Lung (tissue), 12 donors: ENCODE results near the gene FLT1. TPM values are rescaled to one million over a fixed set of nuclear protein-coding genes. Genes with fewer than 3 reads are reported as not detected.

Experiments used
- ATAC-seq: fragments of 200-7000 bp; cut with Tn5 transposase; one replicate; pipeline ENCODE4 v1.9.1; 2020; ENCODE audit warnings: moderate number of reproducible peaks; ENCODE audit not compliant: insufficient read depth, low FRiP score
- DNase-seq, 3 donors: peaks; one replicate each; pipeline ENCODE4 v3.0.0-alpha.2; 2013 to 2017
- H3K27ac ChIP-seq, 2 donors: one replicate each; pipeline ENCODE4 v1.5.1; 2013; ENCODE audit warnings: mild to moderate bottlenecking in 2 of 2, moderate library complexity in 2 of 2, control low read depth in 1 of 2, inconsistent platforms in 1 of 2, low read depth in 1 of 2, low read length in 1 of 2
- H3K27me3 ChIP-seq, 3 donors: one replicate each; pipeline ENCODE4 v1.5.1; 2013; ENCODE audit warnings: low read length in 2 of 3; ENCODE audit not compliant: control insufficient read depth in 3 of 3, insufficient read depth in 3 of 3
- H3K36me3 ChIP-seq, 4 donors: one replicate each; pipeline ENCODE4 v1.5.1; 2013; ENCODE audit warnings: low read length in 4 of 4, mild to moderate bottlenecking in 1 of 4, moderate library complexity in 1 of 4; ENCODE audit not compliant: control insufficient read depth in 4 of 4, insufficient read depth in 4 of 4
- H3K4me1 ChIP-seq, 5 donors: one replicate each; pipeline ENCODE4 v1.5.1; 2013; ENCODE audit warnings: low read length in 5 of 5, mild to moderate bottlenecking in 2 of 5, moderate library complexity in 1 of 5; ENCODE audit not compliant: control insufficient read depth in 5 of 5, insufficient read depth in 5 of 5
- H3K4me3 ChIP-seq: one replicate; pipeline ENCODE4 v1.5.1; 2013; ENCODE audit warnings: mild to moderate bottlenecking, control low read depth, moderate library complexity
- H3K9ac ChIP-seq, 2 donors: one replicate each; pipeline ENCODE4 v1.5.1; 2013; ENCODE audit warnings: low read length in 2 of 2, control low read depth in 1 of 2; ENCODE audit not compliant: insufficient read depth in 1 of 2
- H3K9me3 ChIP-seq, 4 donors: one replicate each; pipeline ENCODE4 v1.5.1; 2013; ENCODE audit warnings: low read length in 3 of 4, mild to moderate bottlenecking in 1 of 4, moderate library complexity in 1 of 4; ENCODE audit not compliant: control insufficient read depth in 4 of 4, insufficient read depth in 3 of 4
- CTCF ChIP-seq: IDR thresholded peaks from 2 replicates; pipeline ENCODE4 v1.5.1; 2012; ENCODE audit warnings: mild to moderate bottlenecking; ENCODE audit errors: control extremely low read depth, extremely low read depth
- WGBS, 2 donors: extraction: QIAGEN DNeasy Blood & Tissue Kit; methylation state at CpG; one replicate each; pipeline ENCODE4 v1.1.7; 2013; 5-methylcytosine and 5-hydroxymethylcytosine counted together
- polyA plus RNA-seq, 2 donors: library from polyadenylated mRNA; stranded (reverse); fragments of 200-250 nt; gene quantifications; one replicate each; pipeline ENCODE4 v1.2.1, GENCODE V29; 2013
- total RNA-seq, 2 donors: library from RNA; depleted of rRNA in 1 of 2; stranded (reverse); fragments of >200 nt in 1 of 2; gene quantifications; one replicate each; pipeline ENCODE4 v1.2.1, GENCODE V29; 2014 to 2021
- donor health status: control.
- donor health status: control.
- donor health status: Bipolar disorder and iron deficiency.
- donor health status: healthy.
- donor health status: DM: yes; HTN: yes; CAD: no.

The FLT1 gene
- total and polyA plus RNA-seq, 4 donors = 4.7 to 71.3 (median 42.2) TPM

- no peak overlapping the region for H3K27ac ChIP-seq
- TF ChIP-seq CTCF = no peak
- H3K4me3 ChIP-seq = no peak overlapping the region
- H3K9ac ChIP-seq = peak overlapping the region in 1 of 2 donors; percentile 28
- peaks cover 0 to 11% (median 3%) of the 10 kb centered on the region in 5 donors for H3K4me1 ChIP-seq
- H3K27me3 ChIP-seq = no peaks in the 10 kb centered on the region
- DNase-seq (no peak), ATAC-seq (no peak)
- no peaks in the 10 kb centered on the region for H3K9me3 ChIP-seq
- 70 to 86% methylated on average over 4 of the region's 4 CpGs for WGBS, 2 donors
- peaks cover 0 to 2% (median 0%) of the 10 kb centered on the region in 4 donors for H3K36me3 ChIP-seq
Observed at GRCh38 chr13:28357911-28358433, 137.0 kb downstream of the FLT1 start.

GRCh38 chr13:28357247-28357825 is 137.6 kb downstream of the FLT1 start:
- no peaks in the 10 kb centered on the region for H3K9me3 ChIP-seq
- no peak overlapping the region for H3K9ac ChIP-seq
- no peak overlapping the region for H3K27ac ChIP-seq
- 70 to 75% methylated on average over 8 of the region's 8 CpGs for WGBS, 2 donors
- no peaks in the 10 kb centered on the region for H3K27me3 ChIP-seq
- ATAC-seq (no peak), DNase-seq (no peak)
- TF ChIP-seq CTCF = no peak
- no peak overlapping the region for H3K4me3 ChIP-seq
- peaks cover 0 to 11% (median 3%) of the 10 kb centered on the region in 5 donors for H3K4me1 ChIP-seq
- H3K36me3 ChIP-seq = peaks cover 0 to 2% (median 0%) of the 10 kb centered on the region in 4 donors

GRCh38 chr13:28356561-28357021 is 138.3 kb downstream of the FLT1 start:
- DNase-seq (no peak), ATAC-seq (no peak)
- no peak overlapping the region for H3K27ac ChIP-seq
- H3K27me3 ChIP-seq = no peaks in the 10 kb centered on the region
- no peak overlapping the region for H3K4me3 ChIP-seq
- no peak for TF ChIP-seq CTCF
- no peak overlapping the region for H3K9ac ChIP-seq
- WGBS, 2 donors = 60 to 67% methylated on average over 5 of the region's 5 CpGs
- H3K9me3 ChIP-seq = no peaks in the 10 kb centered on the region
- H3K36me3 ChIP-seq = peaks cover 0 to 2% (median 0%) of the 10 kb centered on the region in 4 donors
- H3K4me1 ChIP-seq = peaks cover 0 to 11% (median 3%) of the 10 kb centered on the region in 5 donors
